Astrocyte of the cerebellum (primary cell): ENCODE data around the gene CHCHD6.

Experiments
- DNase-seq: peaks from one replicate; pipeline ENCODE4 v3.0.0-alpha.2; 2011; ENCODE audit warnings: low read depth
- H3K4me3 ChIP-seq: 2 replicates; pipeline ENCODE4 v1.5.1; 2011; ENCODE audit warnings: mild to moderate bottlenecking, low read depth, low read length, moderate library complexity
- in situ Hi-C: cut with HindIII; loops from 2 replicates; pipeline ENCODE4 v1.10.0; 2017; ENCODE audit warnings: low sequenced_read_pairs
- TF ChIP-seq, protein P1 (sequence below): IDR thresholded peaks from 2 replicates; pipeline ENCODE4 v1.5.1; 2012; ENCODE audit warnings: low read length, low read depth, moderate library complexity, mild to moderate bottlenecking; ENCODE audit errors: missing control alignments

Gene CHCHD6

DNA sequence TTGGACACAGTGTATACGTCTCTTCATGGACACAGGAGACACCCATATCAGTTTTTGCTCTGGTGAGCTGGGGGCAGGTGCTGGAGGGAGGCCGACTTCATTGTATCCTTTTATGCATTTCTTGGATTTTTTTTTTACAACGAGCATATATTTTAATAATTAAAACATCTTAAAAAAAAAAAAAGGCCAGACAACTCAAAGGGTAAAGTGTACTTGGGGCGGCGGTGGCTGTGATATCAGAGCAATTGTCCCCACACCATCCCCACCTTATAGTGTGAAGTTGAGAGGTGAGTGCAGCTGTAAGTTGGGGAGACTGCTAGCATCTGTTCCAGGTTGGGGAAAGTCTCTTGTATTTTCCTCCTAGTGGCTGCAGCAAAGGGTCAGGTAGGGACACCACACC lies 266.9 kb downstream of the CHCHD6 start:
- in situ Hi-C loops = no loop called here
- DNase-seq = no peak
- TF ChIP-seq, protein P1, sequence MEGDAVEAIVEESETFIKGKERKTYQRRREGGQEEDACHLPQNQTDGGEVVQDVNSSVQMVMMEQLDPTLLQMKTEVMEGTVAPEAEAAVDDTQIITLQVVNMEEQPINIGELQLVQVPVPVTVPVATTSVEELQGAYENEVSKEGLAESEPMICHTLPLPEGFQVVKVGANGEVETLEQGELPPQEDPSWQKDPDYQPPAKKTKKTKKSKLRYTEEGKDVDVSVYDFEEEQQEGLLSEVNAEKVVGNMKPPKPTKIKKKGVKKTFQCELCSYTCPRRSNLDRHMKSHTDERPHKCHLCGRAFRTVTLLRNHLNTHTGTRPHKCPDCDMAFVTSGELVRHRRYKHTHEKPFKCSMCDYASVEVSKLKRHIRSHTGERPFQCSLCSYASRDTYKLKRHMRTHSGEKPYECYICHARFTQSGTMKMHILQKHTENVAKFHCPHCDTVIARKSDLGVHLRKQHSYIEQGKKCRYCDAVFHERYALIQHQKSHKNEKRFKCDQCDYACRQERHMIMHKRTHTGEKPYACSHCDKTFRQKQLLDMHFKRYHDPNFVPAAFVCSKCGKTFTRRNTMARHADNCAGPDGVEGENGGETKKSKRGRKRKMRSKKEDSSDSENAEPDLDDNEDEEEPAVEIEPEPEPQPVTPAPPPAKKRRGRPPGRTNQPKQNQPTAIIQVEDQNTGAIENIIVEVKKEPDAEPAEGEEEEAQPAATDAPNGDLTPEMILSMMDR = no peak
- no peak overlapping the region for H3K4me3 ChIP-seq

DNA sequence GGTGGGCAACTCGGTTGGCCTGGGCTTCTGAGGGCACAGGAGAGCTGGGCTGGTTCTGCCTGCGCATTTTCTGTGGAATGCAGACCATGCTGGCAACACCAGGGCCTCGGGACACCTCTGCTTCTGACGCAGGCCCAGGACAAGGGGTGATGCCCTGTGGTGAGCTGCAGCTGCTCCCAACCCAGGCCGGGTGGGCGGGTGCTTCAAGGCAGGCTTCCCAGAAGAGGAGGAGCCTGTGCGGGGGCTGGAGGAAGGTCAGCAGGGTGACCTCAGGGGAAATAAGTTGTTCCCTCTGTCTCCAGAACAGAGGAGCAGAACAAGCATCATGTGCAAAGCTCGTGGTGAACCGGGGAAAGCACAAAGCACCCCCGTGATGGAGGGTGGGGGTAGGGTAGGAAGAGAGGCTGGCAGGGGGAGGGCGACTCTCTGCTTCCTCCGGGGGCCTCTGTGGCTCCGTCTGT lies 267.9 kb downstream of the CHCHD6 start:
- no peak for DNase-seq
- in situ Hi-C loops = no loop called here
- TF ChIP-seq, protein P1 = no peak
- H3K4me3 ChIP-seq = no peak overlapping the region

DNA sequence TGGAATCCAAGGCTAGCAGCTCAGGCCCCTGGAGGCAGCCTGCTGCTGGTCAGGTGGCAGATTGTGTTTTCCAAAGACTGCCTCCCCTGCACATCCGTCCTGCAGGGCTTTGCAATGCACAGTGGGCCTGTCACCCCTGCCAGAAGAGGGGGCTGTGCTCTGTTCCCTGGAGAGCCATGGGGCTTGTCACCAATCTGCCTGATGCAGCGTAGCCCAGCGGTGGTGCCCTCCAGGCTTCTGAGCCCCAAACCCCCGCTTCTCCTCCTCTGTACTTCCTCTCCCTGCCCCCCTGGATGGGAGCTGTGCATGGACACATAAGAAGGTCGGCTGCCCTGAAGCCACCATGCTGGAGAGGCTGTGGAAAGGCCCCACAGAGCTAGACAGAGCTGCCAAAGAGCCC lies 268.8 kb downstream of the CHCHD6 start:
- in situ Hi-C loops = no loop called here
- no peak overlapping the region for H3K4me3 ChIP-seq
- no peak for DNase-seq
- TF ChIP-seq, protein P1 = no peak

DNA sequence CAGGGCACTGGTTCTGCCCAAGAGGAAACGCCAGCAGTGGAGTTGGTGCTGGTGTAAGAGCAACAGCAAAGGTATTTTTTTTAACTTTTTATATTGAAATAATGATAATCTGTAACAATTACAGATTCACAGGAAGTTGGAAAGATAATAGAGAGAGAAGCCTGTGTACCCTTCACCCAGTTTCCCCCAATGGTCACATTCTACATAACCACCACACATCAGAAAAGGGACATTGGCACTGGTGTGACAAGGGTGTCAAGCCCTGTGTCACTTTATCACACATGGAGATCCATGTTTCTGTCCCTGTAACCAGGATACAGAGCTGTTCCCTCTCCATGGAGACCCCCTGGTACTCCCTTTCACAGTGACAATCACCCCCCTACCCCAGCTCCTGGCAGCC lies 269.8 kb downstream of the CHCHD6 start:
- H3K4me3 ChIP-seq = no peak overlapping the region
- in situ Hi-C loops = no loop called here
- no peak for DNase-seq
- TF ChIP-seq, protein P1 = no peak

DNA sequence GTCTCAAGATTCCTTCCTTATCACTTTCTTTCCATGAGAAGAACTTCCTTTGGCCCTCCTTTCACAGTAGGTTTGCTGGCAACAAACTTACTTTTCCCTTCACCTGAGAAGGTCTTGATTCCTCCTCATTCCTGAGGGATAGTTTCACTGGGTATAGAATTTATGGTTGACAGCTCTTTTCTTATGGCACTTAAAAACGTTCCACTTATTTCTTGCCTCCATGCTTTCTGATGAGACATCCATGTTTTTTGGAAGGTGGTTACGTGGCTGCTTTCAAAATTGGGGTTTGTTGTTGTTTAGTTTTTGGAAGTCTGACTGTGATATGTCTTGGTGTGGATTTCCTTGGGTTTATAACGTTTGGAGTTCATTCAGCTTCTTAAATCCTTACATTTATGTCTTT lies 270.7 kb downstream of the CHCHD6 start:
- in situ Hi-C loops = no loop called here
- no peak for DNase-seq
- TF ChIP-seq, protein P1 = no peak
- no peak overlapping the region for H3K4me3 ChIP-seq

DNA sequence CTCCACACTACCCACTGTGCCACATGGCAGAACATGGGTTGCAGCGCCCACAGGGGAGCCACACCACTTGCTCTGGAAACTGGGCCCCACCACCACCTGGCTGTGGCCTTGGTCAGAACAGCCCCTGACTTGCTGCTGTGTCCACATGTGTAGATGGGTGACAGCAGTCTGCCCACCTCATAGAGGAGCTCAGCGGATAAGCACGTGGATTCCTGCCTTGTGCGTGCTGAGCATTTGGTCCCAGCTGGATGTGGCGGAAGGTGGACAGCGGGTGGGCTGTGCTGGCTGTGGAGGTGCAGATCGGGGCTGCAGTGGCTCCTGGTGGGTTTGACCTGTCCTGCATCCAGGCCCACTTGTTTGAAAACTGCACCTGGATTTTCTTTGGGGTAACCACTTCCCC lies 272.9 kb downstream of the CHCHD6 start:
- no peak for DNase-seq
- in situ Hi-C loops = no loop called here
- TF ChIP-seq, protein P1 = no peak
- H3K4me3 ChIP-seq = no peak overlapping the region

DNA sequence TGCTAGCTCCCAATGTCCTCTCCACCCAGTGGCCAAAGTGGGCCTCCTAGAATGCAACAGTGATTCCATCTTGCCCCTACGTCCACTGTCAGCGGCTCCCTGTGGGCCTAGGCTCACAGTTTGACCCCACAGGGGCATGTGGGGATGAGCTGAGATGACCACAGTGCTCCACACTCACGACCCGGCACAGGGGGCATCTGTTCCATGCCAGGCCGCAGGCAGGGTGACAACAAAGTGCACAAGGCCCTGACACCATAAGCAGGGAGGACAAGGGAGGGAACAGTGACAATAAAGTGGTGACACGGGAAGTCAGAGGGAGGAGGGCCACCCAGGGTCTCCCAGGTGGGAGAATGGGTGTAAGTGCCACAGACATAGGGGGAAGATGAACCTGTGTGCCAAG lies 273.8 kb downstream of the CHCHD6 start:
- no peak for DNase-seq
- in situ Hi-C loops = no loop called here
- TF ChIP-seq, protein P1 = no peak
- no peak overlapping the region for H3K4me3 ChIP-seq
